ENCODE measurements around the gene JARID2.

Gene JARID2

GRCh38 chr6:15500901-15501825, 255.3 kb downstream of the JARID2 start:
- peak overlapping the region; percentile 9 to 68 for H3K27ac Mint-ChIP-seq
- DNase-seq = no peak
- peaks cover 4 to 13% of the 10 kb centered on the region in 2 donors for H3K4me1 Mint-ChIP-seq (ENCODE audit: low read depth in 2 of 2)
- no peaks in the 10 kb centered on the region for H3K27me3 Mint-ChIP-seq
- no peak overlapping the region for H3K4me3 Mint-ChIP-seq
- peaks cover 69% of the 10 kb centered on the region for H3K36me3 Mint-ChIP-seq (ENCODE audit: insufficient read depth)
- ATAC-seq (replicated peaks) = no peak
- no peaks in the 10 kb centered on the region for H3K9me3 Mint-ChIP-seq

GRCh38 chr6:15501826-15502445, 256.1 kb downstream of the JARID2 start:
- Mint-ChIP-seq H3K27me3 (no peaks in the 10 kb centered on the region), H3K36me3 (ENCODE audit: insufficient read depth) (peaks cover 67% of the 10 kb centered on the region), H3K4me3 (no peak overlapping the region), H3K4me1 (ENCODE audit: low read depth in 2 of 2) (peaks cover 6 to 13% of the 10 kb centered on the region in 2 donors), H3K27ac (peak overlapping the region in 1 of 2 donors; percentile 20), H3K9me3 (no peaks in the 10 kb centered on the region)
- no peak for DNase-seq
- ATAC-seq (replicated peaks) = no peak

- Mint-ChIP-seq H3K27ac (peak overlapping the region in 1 of 2 donors; percentile 20), H3K4me3 (no peak overlapping the region), H3K9me3 (no peaks in the 10 kb centered on the region), H3K27me3 (no peaks in the 10 kb centered on the region), H3K4me1 (ENCODE audit: low read depth in 2 of 2) (peaks cover 7 to 15% of the 10 kb centered on the region in 2 donors), H3K36me3 (ENCODE audit: insufficient read depth) (peaks cover 66% of the 10 kb centered on the region)
- ATAC-seq (replicated peaks) = no peak
- DNase-seq = no peak
Measured at GRCh38 chr6:15502446-15503345, 256.8 kb downstream of the JARID2 start.

- Mint-ChIP-seq H3K4me3 (no peak overlapping the region), H3K9me3 (no peaks in the 10 kb centered on the region), H3K36me3 (ENCODE audit: insufficient read depth) (peaks cover 63% of the 10 kb centered on the region), H3K27me3 (no peaks in the 10 kb centered on the region), H3K4me1 (ENCODE audit: low read depth in 2 of 2) (peaks cover 7 to 11% of the 10 kb centered on the region in 2 donors), H3K27ac (no peak overlapping the region)
- no peak for DNase-seq
- no peak for ATAC-seq (replicated peaks)
Measured at GRCh38 chr6:15503346-15503680, 257.4 kb downstream of the JARID2 start.

GRCh38 chr6:15504040-15504495, 258.2 kb downstream of the JARID2 start:
- DNase-seq = no peak
- Mint-ChIP-seq H3K4me1 (ENCODE audit: low read depth in 2 of 2) (peaks cover 7 to 11% of the 10 kb centered on the region in 2 donors), H3K27ac (no peak overlapping the region), H3K36me3 (ENCODE audit: insufficient read depth) (peaks cover 62% of the 10 kb centered on the region), H3K9me3 (no peaks in the 10 kb centered on the region), H3K27me3 (no peaks in the 10 kb centered on the region), H3K4me3 (no peak overlapping the region)
- ATAC-seq (replicated peaks) = no peak

GRCh38 chr6:15504581-15505350, 258.9 kb downstream of the JARID2 start:
- Mint-ChIP-seq H3K4me1 (ENCODE audit: low read depth in 2 of 2) (peaks cover 7 to 11% of the 10 kb centered on the region in 2 donors), H3K9me3 (no peaks in the 10 kb centered on the region), H3K27me3 (no peaks in the 10 kb centered on the region), H3K4me3 (no peak overlapping the region), H3K36me3 (ENCODE audit: insufficient read depth) (peaks cover 62% of the 10 kb centered on the region), H3K27ac (peak overlapping the region in 1 of 2 donors; percentile 62)
- ATAC-seq (replicated peaks) (no peak), DNase-seq (no peak)

GRCh38 chr6:15505463-15505918, 259.6 kb downstream of the JARID2 start:
- Mint-ChIP-seq H3K27me3 (no peaks in the 10 kb centered on the region), H3K4me1 (ENCODE audit: low read depth in 2 of 2) (peaks cover 10 to 11% of the 10 kb centered on the region in 2 donors), H3K36me3 (ENCODE audit: insufficient read depth) (peaks cover 63% of the 10 kb centered on the region), H3K9me3 (no peaks in the 10 kb centered on the region), H3K27ac (peak overlapping the region in 1 of 2 donors; percentile 62), H3K4me3 (no peak overlapping the region)
- no peak for DNase-seq
- ATAC-seq (replicated peaks) = no peak

GRCh38 chr6:15506066-15506465, 260.2 kb downstream of the JARID2 start:
- H3K27ac Mint-ChIP-seq = no peak overlapping the region
- no peak for DNase-seq
- no peak for ATAC-seq (replicated peaks)
- H3K4me1 Mint-ChIP-seq (ENCODE audit: low read depth in 2 of 2) = peaks cover 11% of the 10 kb centered on the region in 2 donors
- peaks cover 63% of the 10 kb centered on the region for H3K36me3 Mint-ChIP-seq (ENCODE audit: insufficient read depth)
- no peaks in the 10 kb centered on the region for H3K27me3 Mint-ChIP-seq
- H3K4me3 Mint-ChIP-seq = no peak overlapping the region
- no peaks in the 10 kb centered on the region for H3K9me3 Mint-ChIP-seq

GRCh38 chr6:15507221-15507620, 261.4 kb downstream of the JARID2 start:
- H3K27ac Mint-ChIP-seq = peak overlapping the region; percentile 66 to 87
- no peak overlapping the region for H3K4me3 Mint-ChIP-seq
- no peaks in the 10 kb centered on the region for H3K9me3 Mint-ChIP-seq
- ATAC-seq (replicated peaks) (no peak), DNase-seq (no peak)
- peaks cover 11% of the 10 kb centered on the region in 2 donors for H3K4me1 Mint-ChIP-seq (ENCODE audit: low read depth in 2 of 2)
- H3K27me3 Mint-ChIP-seq = no peaks in the 10 kb centered on the region
- peaks cover 54% of the 10 kb centered on the region for H3K36me3 Mint-ChIP-seq (ENCODE audit: insufficient read depth)

GRCh38 chr6:15507746-15508145, 261.9 kb downstream of the JARID2 start:
- peaks cover 59% of the 10 kb centered on the region for H3K36me3 Mint-ChIP-seq (ENCODE audit: insufficient read depth)
- ATAC-seq (replicated peaks) (no peak), DNase-seq (no peak)
- H3K4me3 Mint-ChIP-seq = no peak overlapping the region
- peak overlapping the region in 1 of 2 donors; percentile 71 for H3K27ac Mint-ChIP-seq
- no peaks in the 10 kb centered on the region for H3K27me3 Mint-ChIP-seq
- H3K9me3 Mint-ChIP-seq = no peaks in the 10 kb centered on the region
- peaks cover 11% of the 10 kb centered on the region in 2 donors for H3K4me1 Mint-ChIP-seq (ENCODE audit: low read depth in 2 of 2)

GRCh38 chr6:15508441-15508871, 262.6 kb downstream of the JARID2 start:
- H3K27ac Mint-ChIP-seq = peak overlapping the region in 1 of 2 donors; percentile 71
- no peaks in the 10 kb centered on the region for H3K27me3 Mint-ChIP-seq
- H3K4me3 Mint-ChIP-seq = no peak overlapping the region
- DNase-seq (no peak), ATAC-seq (replicated peaks) (no peak)
- peaks cover 64% of the 10 kb centered on the region for H3K36me3 Mint-ChIP-seq (ENCODE audit: insufficient read depth)
- H3K4me1 Mint-ChIP-seq (ENCODE audit: low read depth in 2 of 2) = peaks cover 11% of the 10 kb centered on the region in 2 donors
- no peaks in the 10 kb centered on the region for H3K9me3 Mint-ChIP-seq

- H3K27me3 Mint-ChIP-seq = no peaks in the 10 kb centered on the region
- DNase-seq (no peak), ATAC-seq (replicated peaks) (no peak)
- H3K4me1 Mint-ChIP-seq (ENCODE audit: low read depth in 2 of 2) = peaks cover 10 to 11% of the 10 kb centered on the region in 2 donors
- H3K27ac Mint-ChIP-seq = peak overlapping the region; percentile 23 to 71
- H3K4me3 Mint-ChIP-seq = no peak overlapping the region
- H3K9me3 Mint-ChIP-seq = no peaks in the 10 kb centered on the region
- H3K36me3 Mint-ChIP-seq (ENCODE audit: insufficient read depth) = peaks cover 66% of the 10 kb centered on the region
Measured at GRCh38 chr6:15508931-15509330, 263.1 kb downstream of the JARID2 start.
